ENCODE data around the gene EREG.
A peak's percentile ranks its signal among the peaks of the same experiment; 100 is the strongest.

Gene EREG

DNA sequence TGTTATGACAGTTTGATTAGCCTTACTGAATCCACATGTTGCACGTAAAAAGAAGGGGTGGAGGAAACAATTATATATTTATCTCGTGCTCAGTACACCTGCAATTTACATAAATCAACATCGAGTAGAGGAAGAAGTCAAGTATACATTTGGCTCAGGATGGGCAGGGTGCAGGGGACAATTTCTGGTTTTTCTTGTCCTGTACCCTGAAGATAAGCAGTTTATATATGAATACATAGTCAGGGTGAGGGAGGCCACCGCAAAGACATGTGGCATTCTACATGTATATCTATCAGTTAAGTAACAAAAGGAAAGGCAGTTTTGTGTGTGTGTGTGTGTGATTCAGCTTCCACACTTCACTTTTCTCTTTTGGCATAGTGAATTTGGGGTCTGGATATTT, 11.1 kb upstream of the EREG start:
- no peak for FAIRE-seq

DNA sequence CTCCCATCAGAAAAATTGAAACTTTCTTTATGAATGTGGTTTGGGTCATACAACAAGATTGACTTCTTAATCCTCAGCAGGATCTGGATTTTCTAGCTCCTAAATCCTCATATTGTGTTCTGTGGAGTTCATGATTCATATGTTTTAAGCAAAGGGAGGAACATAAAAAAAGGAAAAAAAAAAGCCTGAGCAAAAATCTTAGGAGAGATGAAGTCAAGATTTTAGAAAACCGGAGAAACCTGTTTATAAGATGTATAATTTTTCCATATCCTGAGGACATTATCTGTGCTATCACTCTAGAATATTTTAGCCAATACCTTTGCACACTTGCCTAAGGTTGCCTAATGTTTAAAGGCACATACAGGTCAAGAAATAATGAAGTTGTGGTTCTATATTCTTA, 7.0 kb upstream of the EREG start:
- no peak for FAIRE-seq

DNA sequence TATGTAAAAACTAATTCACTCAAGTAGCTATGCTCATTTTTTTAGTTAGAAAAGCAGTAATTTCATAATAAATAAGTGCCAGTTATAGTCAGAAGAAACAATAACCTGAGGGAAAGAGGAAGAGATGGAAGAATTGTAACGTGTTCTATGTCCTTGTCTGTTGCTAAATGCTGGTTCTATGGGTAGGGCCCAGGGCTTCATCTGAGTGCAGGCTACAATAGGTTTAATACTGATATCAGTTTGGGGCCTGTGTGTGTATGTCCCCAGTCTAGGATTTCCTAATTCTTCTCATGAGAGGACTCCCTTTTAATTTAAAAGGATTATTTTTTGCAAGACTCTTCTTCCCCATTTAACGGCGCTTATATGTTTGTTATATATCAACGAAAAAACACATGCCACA, 3.3 kb upstream of the EREG start:
- no peak for FAIRE-seq

DNA sequence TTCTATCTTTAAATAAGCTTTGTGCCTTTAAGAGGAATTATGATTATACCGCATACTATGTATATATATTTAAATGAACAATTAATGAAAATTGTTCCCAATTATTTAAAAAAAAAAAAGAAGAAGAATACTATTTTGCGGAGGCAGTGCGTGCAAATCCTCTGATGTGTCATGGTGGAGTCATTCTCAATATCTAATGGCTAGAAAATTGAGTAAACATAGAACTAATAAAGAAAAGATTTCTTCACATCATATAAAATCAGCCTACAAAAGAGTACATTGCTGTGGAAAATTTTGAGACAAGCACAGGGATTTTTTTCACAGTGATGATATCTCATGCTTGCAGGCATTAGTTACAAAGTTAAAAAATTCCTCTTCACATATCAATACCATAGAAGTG, 2.6 kb upstream of the EREG start:
- FAIRE-seq, result no peak

DNA sequence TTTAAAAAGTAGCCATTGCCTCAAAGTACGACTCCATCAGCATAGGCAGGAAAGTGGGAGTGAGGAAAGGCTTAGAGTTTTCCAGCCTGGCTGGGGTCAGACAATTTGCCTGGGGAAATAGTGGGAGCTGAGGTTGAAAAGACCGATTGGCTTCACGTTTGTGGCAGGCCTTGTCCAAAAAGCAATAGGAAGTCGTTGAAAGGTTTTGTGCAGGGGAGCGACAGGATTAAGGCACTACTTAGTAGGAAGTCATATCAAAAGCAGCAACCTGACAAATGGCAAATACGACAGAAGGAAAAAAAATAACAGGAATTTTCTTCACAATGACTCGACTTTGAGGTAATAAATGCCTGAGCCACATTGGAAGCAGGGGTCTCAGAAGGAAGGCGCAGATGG, 691 bp upstream of the EREG start:
- FAIRE-seq, result no peak

- FAIRE-seq, result no peak
These were observed 816 bp downstream of the EREG start for GRCh38 chr4:74365761-74366160.

DNA sequence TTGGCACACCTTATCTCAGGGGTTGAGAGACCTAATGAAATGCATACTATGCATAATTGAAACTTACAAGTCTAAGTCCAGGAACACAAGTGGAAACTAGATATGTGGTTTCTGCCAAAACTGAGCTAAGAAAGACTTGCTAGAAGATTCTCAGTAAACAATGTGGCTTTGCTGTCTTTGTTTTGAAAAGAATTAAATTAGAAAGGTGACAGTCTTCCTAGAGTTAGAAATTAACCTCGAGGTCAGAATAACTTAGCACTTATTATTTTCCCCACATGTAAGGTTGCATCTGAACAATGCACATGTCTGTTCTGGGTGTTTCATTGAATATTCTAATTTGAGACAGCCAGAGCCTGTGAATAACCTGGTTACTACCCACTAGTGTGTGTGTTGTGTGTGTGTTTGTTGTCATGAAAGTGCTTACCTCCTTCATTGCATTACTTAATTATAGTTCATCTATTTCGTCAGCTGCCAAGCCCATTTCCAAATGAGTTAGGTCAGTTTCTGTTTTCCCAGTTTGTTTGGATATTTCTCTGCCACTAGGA, 1.5 kb downstream of the EREG start:
- no peak for FAIRE-seq

DNA sequence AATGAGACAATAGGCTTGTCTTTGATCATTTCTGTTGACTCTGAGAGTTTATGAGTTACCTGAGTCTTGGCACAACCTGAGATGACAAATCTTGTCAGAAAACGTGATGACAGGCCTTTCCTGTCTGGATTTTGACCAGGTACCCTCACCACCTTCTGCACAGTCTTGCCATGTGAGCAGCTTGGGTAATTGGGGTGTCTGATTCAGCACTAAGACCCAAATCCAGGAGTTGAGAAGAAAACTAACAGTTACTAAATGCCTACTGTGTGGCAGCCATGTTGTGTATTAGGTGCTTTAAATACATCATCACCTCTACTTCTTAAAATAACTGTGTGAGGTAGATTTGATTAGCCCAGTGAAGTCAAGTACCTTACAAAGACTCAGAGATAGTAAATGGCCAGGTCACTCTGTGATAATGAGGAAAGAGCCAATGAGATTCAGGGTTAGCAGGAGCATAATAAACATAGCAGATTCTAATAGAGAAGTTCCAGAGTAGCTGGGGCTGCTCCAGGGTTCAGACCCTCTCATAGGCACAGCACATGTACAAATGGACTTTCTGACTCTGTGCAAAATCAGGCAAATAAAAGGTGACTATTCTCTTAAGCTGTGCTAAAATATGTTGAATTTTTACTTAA, 2.8 kb downstream of the EREG start:
- no peak for FAIRE-seq

DNA sequence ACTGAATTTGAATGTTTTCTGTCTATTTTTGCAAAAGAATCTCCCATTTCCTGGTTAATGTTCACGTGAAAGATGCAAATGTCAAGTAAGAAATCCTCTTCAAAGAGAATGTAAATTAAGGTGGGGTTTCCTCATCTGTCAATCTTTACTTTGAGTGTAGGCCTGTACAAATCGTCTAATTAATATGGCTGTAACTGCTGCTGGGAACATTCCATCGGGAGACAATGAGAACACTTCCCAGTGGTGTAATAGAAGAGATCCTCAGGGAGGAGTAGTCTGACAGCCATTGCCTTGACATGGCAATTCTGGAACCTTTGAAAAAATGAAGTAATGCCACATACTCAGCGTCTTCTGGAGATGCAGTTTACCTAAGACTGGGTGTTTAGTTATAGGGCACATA, 3.7 kb downstream of the EREG start:
- no peak for FAIRE-seq

- FAIRE-seq, result no peak
These were observed 4.9 kb downstream of the EREG start for GRCh38 chr4:74369855-74370254.

DNA sequence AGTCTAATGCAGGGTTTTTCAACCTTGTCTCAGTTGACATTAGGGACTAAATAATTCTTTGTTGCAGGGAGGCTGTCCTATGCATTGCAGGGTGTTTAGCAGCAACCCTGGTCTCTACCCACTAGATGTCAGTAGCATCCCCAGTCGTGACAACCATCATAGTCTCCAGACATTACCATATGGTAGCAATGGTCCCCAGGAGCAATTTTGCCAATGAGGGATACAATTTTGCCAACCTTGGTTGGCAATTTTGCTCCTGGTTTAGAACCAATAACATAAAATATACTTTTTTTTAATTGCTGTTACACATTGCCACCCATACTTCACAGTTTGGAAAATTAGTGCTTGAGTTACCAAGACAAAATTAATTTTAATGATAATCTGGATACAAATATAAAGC, 6.0 kb downstream of the EREG start:
- FAIRE-seq, result no peak

DNA sequence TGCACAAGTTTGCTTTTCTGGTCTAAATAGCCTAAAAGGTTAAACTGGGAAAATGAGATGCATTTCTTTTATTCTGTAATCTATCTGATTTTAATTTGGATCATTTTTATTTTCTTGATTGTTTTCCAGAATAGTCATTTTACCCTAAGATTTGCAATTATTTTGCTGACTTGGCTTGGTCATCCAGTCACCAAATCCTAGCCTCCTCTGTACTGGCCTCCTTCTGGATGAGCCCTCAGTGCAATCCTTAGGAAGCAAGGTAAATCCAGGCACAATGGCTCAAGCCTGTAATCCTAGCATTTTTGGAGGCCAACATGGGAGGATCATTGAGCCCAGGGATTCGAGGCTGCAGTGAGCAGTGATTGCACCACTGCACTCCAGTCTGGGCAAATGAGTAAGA, 9.2 kb downstream of the EREG start:
- no peak for FAIRE-seq

GRCh38 chr4:74374561-74375327, 9.8 kb downstream of the EREG start:
- no peak for FAIRE-seq

DNA sequence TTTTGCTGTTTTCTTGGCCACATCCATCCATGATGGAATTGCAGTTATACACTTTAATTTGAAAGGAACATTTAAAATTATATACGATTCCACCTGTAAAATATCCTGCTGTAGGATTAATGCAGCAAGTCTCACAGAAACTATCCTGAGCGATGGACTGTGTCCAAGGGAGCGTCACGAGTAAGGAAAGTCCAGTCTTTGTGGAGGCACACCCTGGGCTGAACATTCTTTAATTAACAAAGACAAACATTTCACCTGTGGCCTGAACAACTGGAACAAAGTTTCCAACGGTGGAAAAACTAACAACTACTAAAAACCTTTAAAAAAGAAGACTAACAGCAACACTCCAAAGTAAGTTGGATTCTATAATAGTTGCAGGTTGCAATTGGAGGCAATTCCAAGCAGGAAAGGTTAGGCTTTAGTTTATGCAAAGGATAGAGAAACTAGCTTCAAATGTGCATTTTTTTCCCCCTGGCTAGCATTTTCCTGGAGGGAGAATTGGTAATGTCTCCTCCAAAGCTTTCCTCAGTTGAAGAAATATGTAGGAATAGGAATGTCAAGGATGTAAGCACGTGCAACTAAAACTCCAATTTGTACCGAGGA, 11.0 kb downstream of the EREG start:
- no peak for FAIRE-seq

GRCh38 chr4:74376888-74377483, 12.0 kb downstream of the EREG start:
- FAIRE-seq, result peak; percentile 72

DNA sequence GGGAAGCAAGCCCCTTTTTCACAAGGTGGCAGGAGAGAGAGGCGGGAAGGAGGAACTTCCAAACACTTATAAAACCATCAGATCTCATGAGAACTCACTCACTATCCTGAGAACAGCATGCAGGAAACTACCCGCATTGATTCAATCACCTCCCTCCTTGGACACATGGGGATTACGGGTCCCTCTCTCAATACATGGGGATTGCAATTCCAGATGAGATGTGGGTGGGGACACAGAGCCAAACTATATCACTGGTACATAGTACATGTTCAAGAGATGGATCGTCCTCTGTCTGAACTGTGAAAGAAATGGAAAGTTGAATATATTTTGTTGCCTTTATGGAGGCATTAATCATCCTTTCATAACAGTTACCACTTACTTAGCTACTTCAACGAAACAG, 12.8 kb downstream of the EREG start:
- no peak for FAIRE-seq

DNA sequence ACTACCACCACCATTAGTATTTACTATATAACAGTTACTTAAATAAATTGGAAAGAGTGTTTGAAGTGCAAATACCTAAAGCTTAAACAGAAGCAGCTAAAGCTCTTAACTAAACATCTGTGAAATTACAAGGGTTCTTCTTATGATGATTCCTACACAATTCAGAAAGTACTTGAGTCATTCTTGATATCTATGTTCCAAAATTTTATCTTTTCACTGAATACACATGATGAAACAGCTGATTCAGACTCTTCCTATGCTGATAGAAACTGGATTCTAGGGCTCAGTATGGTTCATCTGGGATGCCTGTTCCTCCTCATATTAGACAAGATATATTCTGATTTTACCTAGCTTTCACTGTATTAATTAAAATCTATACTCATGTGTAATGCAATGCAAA, 13.6 kb downstream of the EREG start:
- FAIRE-seq, result no peak

DNA sequence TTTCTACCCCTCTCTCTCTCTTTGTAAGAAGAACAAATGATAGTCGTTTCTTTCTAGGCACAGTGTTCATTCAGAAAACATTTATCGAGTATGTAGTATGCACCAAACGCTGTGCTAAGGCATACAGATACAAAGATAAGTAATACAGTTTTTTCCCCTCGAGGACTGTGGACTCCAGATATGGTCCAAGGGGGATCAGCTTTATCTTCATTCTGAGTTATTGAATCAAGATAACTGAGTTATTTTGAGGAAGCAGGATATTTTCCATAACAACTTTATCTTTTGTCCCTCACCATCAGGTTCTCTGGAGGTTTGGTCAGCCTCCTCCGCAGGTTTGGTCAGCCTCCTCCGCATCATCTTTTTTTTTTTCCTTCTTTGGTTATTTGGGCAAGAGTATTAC, 15.0 kb downstream of the EREG start:
- FAIRE-seq, result no peak

GRCh38 chr4:74385386-74385785, 20.4 kb downstream of the EREG start:
- no peak for FAIRE-seq

DNA sequence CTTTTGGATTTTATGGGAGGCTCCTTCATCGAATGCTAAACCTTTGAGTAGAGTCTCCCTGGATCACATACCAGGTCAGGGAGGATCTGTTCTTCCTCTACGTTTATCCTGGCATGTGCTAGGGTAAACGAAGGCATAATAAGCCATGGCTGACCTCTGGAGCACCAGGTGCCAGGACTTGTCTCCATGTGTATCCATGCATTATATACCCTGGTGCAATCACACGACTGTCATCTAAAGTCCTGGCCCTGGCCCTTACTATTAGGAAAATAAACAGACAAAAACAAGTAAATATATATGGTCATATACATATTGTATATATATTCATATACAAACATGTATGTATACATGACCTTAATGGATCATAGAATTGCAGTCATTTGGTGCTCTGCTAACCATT, 21.2 kb downstream of the EREG start:
- no peak for FAIRE-seq

- FAIRE-seq, result no peak
These were observed 22.8 kb downstream of the EREG start for GRCh38 chr4:74387790-74388189.

DNA sequence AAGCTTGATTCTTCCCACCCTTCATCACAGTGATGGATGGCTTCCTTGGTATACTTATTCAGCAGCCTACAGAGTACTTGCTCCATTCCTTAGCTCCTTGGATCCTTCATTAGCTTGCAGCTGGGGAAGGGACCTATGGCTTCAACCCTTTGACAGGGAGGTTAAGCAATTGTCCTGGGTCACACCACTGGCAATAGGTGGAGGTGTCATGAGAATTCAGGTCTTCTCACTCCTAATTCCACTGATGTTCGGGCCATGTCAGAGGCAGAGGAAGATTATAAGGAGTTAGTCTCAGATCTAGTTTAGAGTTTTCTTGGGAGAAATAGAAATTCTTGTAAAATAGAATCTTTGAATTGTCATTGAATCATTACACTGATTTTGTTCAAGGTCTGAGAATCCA, 24.5 kb downstream of the EREG start:
- FAIRE-seq, result no peak

DNA sequence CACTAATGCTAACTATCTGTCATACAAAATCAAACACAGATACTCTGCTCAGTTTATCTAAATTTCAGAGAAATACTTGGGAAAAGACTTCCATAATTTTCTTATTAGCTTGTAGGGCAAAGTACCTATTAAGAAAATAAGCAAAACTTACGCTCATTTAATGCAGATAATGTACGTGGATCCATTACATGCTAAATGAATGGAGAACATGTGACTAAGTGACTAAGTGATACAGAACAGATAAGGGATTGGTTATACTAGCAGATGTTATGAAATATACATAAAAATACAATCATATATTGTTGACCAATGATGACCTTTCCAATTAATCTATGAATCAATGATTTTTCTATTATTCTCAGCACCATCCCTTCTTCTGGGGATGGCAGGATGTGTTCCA, 25.7 kb downstream of the EREG start:
- FAIRE-seq, result no peak

DNA sequence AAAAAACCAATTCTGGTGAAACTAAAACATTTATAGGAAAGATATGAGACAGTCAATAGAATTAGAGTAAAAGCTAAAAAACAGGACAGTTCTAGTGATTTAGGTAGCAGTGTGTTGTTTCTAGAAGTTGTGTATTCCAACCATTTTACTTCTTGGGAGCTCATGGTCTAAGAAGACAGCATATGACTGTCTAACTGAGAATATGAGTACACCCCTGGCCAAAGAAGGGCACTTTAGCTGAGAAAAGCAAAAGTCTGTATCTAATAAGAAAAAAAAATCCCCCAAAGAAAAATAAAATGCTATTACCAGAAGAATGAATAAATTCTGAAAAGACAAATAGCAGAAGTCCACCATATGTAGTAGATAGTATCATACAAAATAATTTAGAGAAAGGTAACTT, 26.4 kb downstream of the EREG start:
- FAIRE-seq, result no peak
